AG08396 (cell line): ENCODE results near the gene CCDC150.
"Not testable (repeated sequence)": the region's sequence is repeated elsewhere in the genome, so short reads cannot be mapped to it uniquely, and the experiment has no call there.

ENCODE experiments used
- DNase-seq: peaks from one replicate; pipeline ENCODE4 v3.0.0; 2012; ENCODE audit warnings: low spot score, mixed read lengths

CCDC150 gene

DNA sequence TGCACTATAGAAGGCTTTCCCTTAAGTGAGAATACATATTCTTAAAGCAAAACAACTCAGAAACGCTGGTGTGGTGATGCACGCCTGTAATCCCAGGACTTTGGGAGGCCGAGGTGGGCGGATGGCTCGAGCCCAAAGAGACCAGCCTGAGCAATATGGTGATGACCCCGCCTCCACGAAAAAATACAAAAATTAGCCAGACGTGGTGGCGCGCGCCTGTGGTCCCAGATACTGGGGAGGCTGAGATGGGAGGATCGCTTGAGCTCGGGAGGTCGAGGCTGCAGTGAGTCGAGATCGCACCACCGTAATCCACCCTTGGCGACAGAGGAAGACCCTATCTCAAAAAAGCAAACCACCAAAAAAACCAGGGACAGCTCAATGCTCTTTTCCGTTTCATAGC lies 750 bp upstream of the CCDC150 start:
- DNase-seq = no peak

DNA sequence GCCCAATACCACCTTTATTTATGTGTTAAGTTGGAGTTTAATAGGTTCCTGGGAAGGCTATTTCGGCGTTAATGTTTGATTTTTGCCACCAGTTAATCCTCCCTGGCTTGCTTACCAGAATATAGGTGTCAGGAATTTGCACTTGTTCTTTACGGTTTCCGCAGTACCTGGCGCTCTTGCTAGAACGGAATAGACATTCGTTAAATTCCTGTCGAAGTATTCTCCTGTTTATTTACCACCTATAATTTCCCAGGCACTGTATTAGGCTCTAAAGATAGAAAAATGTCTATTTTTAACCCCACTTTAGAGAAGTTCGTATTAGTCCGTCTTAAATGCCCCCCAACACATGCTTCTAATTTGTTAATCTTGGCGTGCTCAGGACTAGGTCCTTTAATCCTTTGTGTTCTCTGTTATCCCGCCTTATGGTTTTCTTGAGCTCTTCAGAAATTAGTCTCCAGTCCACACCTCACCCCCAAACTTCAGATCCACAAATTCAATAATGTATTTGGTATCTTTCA lies 575 bp downstream of the CCDC150 start:
- no peak for DNase-seq

DNA sequence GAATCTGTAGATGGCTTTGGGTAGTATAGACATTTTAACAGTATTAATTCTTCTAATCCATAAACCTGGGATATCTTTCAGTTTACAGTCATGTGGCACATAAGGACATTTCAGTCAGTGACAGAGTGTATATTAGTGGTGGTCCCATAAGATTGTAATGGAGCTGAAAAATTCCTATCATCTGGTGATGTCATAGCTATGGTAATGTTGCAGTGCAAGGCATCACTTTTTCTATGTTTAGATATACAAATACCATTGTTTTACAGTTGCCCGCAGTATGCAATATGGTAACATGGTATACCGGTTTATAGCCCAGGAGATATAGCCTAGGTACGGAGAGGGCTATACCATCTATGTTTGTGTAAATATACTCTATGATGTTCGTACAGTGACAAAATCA lies 9.7 kb downstream of the CCDC150 start:
- no peak for DNase-seq

DNA sequence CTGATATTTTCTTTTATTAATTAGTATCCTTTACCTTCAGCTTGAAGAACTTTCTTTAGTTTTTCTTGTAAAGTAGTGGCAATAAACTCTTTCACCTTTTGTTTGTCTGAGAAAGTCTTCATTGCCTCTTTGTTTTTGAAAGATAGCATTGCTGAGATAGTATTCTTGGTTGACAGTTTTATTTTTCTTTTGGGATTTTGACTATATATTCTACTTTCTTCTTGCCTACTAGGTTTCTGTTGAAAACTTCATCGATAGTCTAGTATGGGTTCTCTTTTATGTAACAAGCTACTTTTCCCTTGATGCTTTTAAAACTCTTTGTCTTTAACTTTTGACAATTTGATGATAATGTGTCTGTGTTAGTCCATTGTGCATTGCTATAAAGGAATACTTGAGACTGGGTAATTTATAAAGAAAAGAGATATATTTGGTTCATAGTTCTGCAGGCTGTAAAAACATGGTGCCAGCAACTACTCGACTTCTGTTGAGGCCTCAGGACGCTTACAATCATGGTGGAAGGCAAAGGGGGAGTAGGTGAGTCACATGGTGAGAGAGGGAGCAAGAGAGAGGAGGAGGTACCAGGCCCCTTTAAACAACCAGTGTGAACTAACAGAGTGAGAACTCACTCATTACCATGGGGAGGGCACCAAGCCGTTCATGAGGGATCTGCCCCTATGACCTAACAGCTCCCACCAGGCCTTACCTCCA lies 12.0 kb downstream of the CCDC150 start:
- no peak for DNase-seq

DNA sequence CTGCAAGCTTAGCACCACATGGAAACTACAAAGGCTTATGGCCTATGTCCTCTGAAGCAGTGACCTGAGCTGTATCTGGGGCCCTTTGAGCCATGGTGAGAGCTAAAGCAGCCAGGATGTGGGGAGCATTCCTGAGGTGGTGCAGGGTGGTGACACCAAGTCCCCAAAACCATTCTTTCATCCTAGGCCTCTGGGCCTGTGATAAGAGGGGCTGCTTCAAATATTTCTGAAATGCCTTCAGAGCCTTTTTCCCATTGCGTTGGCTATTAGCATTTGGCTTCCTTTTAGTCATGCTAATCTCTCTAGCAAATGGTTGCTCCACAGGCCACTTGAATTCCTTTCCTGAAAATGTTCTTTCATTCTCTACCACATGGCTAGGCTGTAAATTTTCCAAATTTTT lies 13.4 kb downstream of the CCDC150 start:
- DNase-seq = no peak

DNA sequence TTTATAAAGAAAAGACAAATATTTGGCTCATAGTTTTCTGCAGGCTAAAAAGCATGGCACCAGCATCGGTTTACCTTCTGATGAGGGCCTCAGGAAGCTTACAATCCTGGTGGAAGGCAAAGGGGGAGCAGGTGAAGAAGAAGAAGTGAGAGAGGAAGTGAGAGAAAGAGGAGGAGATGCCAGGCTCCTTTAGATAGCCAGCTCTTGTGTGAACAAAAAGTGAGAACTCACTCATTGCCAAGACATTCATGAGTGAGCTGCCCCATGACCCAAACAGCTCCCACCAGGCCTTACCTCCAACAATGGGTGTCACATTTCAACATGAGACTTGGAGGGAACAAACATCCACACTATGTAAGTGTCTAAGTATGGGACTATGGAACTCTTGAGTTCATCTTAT lies 14.3 kb downstream of the CCDC150 start:
- no peak for DNase-seq

DNA sequence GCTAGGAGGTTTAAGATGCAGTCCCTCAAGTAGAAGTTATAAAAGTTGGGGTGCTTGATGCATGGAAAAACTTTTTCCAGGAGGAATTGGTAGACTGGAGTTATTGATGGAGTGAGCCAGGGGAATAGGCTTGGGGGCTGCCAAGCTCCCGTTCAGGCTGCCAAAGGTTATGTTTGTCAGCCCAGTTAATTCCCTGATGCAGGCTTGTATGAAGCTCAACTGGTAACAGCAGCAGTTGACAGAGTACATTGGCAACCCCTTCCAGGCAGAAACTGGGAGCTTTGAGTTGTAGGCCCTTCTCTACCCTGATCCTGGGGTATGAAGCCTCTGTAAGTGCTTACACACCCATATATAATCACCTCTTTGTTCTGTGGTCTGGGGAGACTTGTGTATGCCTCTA lies 16.2 kb downstream of the CCDC150 start:
- DNase-seq = no peak

DNA sequence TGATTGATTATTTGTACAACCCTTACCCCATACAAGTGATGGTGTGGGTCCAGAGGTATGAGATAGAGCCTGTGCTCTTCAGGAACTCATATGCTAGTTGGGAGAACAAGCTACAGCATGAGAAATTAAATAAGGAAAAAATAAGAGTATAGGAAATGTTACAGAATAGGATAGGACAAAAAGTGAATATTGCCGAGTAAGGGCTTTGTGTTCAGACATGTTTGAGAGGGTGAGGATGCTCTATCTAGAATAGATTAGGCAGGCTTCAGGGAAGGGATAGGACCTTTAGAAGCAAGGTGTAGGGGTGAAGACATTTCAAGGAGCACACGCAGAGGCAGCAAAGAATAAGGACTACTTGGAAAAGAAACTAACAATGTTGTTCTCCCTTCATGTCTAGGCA lies 17.8 kb downstream of the CCDC150 start:
- DNase-seq = no peak

DNA sequence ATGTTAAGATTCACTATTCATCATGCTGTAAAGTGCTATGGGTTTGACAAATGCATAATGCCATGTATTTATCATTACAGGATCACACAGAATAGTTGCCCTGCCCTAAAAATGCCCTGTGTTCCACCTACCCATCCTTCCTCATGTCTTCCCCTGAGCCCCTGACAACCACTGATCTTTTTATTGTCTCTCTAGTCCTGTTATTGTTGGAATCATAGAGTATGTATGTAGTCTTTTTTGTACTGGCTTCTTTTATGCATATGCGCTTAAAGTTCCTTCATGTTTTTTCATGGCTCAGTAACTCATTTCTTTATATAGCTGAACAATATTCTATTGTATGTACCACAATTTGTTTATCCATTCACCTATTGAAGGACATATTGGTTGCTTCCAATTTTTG lies 20.3 kb downstream of the CCDC150 start:
- DNase-seq = no peak

DNA sequence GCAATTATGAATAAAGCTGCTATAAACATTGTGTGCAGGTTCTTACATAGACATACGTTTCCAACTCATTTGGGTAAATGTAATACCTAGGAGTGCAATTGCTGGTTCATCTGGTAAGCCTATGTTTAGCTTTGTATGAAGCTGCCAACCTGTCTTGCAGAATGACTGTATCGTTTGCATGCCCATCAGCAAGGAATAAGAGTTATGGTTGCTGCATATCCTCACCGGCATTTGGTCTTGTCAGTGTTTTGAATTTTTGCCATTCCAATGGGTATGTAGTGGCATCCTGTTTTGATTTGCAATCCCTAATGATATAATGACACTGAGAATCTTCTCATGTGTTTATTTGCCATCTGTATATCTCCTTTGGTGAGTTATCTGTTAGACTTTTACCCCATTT lies 20.7 kb downstream of the CCDC150 start:
- no peak for DNase-seq

DNA sequence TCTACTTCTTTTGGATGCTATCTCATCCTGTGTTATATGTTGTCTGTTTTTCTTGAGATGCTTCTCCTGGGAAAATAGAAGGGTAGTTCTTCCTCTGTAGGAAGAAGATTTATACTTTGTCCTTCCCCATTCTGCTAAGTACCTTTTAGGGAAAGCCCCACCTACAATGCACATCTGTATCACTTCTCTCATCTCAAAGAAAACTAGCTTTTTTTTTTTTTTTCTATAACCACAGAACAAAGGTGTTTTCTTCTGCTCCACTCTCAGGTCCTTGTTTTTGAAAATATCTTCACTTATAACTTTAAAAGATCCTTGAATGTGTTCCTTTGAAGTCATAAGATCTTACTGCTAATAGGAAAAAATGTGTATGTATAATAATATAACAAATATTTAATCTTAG lies 30.8 kb downstream of the CCDC150 start:
- no peak for DNase-seq

DNA sequence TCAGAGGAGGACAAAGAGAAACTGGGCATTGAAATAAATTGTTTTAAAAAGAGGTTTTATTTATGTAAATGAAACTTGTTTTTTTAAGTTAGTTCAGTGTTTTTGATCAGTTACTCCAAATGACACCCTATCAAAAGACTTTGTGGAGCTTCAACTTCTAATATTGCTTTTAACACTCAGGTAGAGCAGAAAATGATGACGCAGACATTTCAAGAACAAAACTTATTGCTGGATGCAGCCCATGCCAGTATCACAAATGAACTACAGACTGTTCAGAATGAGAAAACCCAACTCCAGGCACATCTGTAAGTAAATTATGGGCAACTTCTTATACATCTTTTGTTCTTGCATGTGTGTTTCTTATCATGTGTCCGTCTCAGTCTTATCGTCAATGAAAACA lies 36.4 kb downstream of the CCDC150 start:
- DNase-seq = no peak

DNA sequence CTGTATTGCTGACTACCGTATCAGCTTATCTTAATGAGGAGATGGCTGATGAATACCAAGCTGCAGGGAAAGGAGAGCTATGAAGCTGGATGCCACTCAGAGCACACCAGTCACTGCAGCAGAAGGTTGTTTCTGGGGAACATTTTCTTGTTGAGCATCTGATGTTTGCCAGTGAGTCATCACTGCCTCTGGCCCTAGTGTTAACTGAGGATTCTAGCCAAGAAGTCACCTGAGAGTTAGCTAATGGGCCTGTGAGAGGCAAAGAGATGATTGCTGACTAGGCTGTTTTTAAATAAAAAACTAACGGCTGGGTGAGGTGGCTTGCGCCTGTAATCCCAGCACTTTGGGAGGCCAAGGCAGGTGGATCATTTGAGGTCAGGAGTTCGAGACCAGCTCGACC lies 37.9 kb downstream of the CCDC150 start:
- DNase-seq = peak; percentile 34

DNA sequence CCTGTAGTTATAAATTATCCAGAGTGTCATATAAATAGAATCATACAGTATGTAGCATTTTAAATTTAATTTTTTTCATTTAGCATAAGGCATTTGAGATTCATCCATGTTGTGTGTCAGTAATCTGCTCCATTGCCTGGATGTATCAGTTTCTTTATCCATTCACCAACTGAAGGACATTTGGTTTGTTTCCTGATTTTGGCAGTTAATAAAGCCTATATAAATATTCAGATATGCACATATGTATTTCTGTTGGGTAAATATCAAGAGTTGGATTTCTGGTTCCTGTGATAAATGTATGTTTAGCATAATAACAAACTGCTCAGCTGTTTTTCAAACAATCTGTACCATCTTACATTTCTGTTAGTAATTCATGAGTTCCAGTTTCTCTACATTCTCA lies 39.9 kb downstream of the CCDC150 start:
- DNase-seq = no peak

DNA sequence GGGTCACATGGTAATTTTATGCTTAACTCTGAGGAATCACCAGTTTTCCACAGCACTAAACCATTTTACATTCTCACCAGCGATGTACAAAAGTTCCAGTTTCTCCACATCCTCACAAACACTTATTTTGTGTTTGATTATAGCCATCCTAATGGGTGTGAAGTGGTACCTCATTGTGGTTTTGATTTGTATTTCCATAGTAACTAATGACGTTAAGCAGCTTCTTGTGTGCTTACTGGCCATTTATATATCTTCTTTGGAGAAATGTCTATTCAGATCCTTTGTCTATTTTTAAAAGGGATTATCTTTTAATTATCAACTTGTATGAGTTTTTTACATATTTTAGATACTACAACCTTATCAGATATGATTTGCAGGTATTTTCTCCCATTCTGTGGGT lies 42.0 kb downstream of the CCDC150 start:
- no peak for DNase-seq

DNA sequence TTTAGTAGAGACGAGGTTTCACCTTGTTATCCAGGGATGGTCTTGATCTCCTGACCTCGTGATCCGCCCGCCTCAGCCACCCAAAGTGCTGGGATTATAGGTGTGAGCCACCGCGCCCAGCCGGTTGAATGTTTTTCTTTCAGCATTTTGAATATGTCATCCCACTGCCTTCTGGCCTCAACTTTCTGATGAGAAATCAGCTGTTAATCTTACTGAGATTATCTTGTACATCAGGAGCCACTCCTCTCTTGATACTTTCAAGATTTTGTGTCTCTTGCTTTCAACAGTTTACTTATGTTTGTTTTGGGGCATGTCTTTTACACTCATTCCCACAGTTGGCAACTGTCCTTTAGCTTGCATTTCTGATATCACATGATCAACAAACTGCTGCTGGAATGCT lies 46.3 kb downstream of the CCDC150 start:
- DNase-seq = no peak

DNA sequence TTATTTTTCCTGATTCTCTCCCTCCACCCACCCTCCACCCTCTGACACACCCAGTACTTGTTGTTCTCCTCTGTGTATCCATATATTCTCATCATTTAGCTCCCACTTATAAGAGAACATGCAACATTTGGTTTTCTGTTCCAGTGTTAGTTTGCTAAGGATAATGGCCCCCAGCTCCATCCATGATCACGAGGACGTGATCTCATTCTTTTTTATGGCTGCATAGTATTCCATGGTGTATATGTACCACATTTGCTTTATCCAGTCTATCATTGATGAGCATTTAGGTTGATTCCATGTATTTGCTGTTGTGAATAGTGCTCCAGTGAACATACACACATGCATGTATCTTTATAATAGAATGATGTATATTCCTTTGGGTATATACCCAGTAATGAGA lies 47.2 kb downstream of the CCDC150 start:
- DNase-seq = not testable (repeated sequence)

DNA sequence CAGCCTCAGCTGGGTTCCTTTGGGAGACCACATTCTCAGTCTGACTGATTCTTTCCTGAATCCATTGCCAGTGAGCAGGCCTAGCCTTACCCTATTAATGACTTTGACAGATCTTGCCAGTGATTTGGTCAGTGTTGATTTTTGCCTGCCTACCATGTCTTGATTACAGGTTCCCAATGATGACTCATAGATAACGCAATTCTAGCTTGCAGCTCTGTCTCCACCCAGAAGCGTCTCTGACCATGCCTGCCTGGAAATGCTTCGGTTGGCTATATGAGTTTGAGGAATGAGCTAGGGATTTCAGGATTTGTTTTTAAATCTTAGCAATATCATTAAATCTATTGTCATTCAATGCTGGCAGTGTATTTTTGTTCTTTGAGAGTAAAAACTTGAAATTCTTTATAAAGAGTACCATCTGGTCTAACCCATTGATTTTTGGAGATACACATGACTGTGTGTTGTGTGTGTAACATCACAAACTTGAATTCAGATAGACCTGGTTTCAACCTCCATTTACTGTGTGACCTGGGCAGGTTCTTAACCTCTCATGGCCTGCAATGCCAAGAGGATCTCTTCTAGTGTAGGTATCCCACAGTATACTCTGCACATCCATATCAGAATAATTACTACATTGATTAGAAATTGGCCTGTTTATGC lies 57.0 kb downstream of the CCDC150 start:
- peak; percentile 35 for DNase-seq

DNA sequence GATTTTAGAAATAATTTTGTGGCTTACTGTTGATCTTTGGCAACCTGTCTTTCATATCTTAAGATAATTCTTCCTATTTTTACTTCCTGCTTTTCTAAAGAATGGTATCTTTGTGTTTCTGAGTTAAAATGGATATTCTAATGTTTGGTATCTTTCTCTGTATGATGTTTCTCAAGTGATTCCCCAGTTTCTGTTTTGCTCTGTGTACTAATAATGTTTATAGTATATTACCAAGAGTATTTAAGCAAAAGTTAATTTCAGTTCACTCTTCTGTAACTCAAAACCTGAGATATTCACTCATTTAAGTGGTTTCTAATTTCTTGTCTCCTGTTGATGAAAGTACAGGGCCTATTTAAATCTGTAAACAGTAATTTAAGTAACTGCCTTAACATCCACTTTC lies 58.3 kb downstream of the CCDC150 start:
- no peak for DNase-seq

DNA sequence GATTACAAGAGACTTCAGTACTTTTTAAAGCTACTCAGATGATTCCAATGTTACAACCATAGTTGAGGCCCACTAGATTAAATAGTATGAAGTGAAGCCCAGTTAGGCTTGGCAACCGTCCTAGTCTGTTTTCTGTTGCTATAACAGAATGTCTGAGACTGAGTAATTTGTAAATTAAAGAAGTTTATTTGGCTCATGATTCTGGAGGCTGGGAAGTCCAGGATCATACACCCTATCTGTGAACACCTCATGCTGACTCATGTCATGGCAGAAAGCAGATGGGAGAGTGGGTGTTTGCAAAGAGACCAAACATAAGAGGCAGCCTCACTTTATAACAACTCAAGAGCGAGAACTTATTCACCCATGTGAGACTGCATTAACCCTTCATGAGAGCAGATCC lies 63.1 kb downstream of the CCDC150 start:
- peak; percentile 18 for DNase-seq

DNA sequence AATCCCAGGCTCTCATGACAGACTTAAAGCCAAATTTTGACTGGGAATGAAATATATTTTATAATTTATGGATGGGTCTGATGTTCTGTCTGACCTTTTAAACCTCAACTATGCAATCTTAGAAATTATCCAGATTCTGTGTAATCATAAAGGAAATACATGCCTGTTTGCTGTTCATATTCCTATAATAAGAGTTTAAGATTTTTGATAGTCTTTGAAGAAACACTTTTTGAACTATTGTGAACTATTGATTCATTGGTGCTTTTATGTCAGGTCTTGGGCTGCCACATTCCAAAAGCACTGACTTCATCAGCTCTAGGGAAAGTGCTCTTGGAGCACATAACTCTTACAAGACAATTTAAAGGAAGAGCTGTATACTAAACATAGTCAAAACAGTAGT lies 64.2 kb downstream of the CCDC150 start:
- no peak for DNase-seq

DNA sequence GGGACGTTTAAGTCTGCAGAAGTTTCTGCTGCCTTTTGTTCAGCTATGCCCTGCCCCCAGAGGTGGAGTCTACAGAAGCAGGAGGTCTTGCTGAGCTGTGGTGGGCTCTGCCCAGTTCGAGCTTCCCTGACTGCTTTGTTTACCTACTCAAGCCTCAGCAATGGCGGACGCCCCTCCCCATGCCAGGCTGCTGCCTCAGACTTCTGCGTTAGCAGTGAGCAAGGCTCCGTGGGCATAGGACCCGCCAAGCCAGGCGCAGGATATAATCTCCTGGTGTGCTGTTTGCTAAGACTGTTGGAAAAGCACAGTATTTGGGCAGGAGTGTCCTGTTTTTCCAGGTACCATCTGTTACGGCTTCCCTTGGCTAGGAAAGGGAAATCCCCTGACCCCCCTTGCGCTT lies 70.5 kb downstream of the CCDC150 start:
- not testable (repeated sequence) for DNase-seq

DNA sequence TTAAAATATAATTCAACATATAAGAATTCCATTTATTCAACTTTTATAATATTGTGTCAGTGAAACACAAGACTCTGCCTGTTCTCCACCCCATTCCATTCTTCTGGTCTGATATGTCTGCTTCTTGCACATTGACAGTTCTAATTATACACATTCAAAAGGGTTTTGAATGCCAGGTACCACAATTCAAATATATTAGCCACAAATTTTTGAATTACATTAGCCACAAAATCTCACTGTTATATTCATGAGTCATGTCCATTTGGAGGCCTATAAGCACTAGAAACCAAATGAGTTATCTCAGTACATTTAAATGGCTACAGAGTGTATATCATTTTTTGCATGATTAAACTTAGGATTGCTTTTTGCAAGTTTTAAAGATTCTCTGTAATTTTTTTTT lies 72.1 kb downstream of the CCDC150 start:
- DNase-seq = no peak

DNA sequence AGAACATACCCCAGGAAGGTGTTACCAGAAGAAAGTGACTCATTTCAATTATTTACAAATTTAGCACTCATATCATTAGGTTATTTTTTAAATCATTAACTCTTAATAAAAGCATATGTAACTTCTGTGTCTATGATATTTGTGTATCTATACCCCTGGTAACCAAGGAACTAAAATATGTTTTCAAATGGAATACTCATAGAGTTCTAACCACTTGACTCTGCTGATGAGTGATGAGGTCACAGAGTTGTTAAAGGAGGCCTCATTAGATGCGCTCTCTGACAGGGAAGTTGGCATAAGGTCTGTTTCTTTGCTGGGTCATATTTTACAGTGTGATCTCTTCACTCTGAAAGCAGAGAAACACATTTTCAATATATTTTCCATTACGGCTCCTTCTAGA lies 73.4 kb downstream of the CCDC150 start:
- no peak for DNase-seq
